A673 (cell line): Measurements from ENCODE around the gene IL17B. TPM values are rescaled to one million over a fixed set of nuclear protein-coding genes. Genes with fewer than 3 reads are reported as not detected.

Experiments used
- BruUV-seq: library from RNA; stranded (reverse); fragments of 400-500 nt; replicated peaks from 2 replicates; lab custom pipeline; 2021; lab: Mats Ljungman, UMichigan
- CTCF ChIA-PET: fragments of 300-600 bp; sonication (Branson Sonifier 250); formaldehyde crosslinking; loops from one replicate; lab custom pipeline; 2022; ENCODE audit warnings: antibody characterized with exemption; lab: Charles Lee
- POLR2A ChIA-PET: fragments of 300-600 bp; sonication (Branson Sonifier 250); formaldehyde crosslinking; loops from one replicate; lab custom pipeline; 2022; ENCODE audit warnings: antibody characterized with exemption; ENCODE audit not compliant: low non-redundant PET; lab: Charles Lee
- DNase-seq: peaks from one replicate; pipeline ENCODE4 v3.0.0-alpha.2; 2015; ENCODE audit warnings: low spot score
- H3K27ac ChIP-seq: fragments of 200-600 bp; sonication (generic); 2 replicates; pipeline ENCODE4 v1.5.1; 2016; ENCODE audit warnings: mixed run types, low read depth, mild to moderate bottlenecking, mixed read lengths, antibody characterized with exemption, low read length; ENCODE audit not compliant: poor library complexity, severe bottlenecking
- H3K27me3 ChIP-seq: fragments of 200-600 bp; sonication (generic); replicated peaks from 2 replicates; pipeline ENCODE4 v1.6.1; 2017; ENCODE audit warnings: mixed run types, low read depth, mild to moderate bottlenecking, mixed read lengths, antibody characterized with exemption, low read length; ENCODE audit not compliant: insufficient read depth, poor library complexity
- H3K36me3 ChIP-seq: fragments of 200-600 bp; sonication (generic); 2 replicates; pipeline ENCODE4 v1.6.1; 2016; ENCODE audit warnings: mixed run types, mild to moderate bottlenecking, mixed read lengths, antibody characterized with exemption, low read length; ENCODE audit not compliant: insufficient read depth, poor library complexity, severe bottlenecking
- H3K4me1 ChIP-seq: fragments of 200-600 bp; sonication (generic); 2 replicates; pipeline ENCODE4 v1.6.1; 2017; ENCODE audit warnings: mixed run types, mild to moderate bottlenecking, mixed read lengths, antibody characterized with exemption, low read length; ENCODE audit not compliant: insufficient read depth, poor library complexity, severe bottlenecking
- H3K4me3 ChIP-seq: fragments of 200-600 bp; sonication (generic); 2 replicates; pipeline ENCODE4 v1.5.1; 2016; ENCODE audit warnings: low read depth, mixed run types, mild to moderate bottlenecking, mixed read lengths, low read length; ENCODE audit not compliant: poor library complexity, severe bottlenecking
- H3K9me3 ChIP-seq: fragments of 200-600 bp; sonication (generic); 2 replicates; pipeline ENCODE4 v1.6.1; 2016; ENCODE audit warnings: mixed run types, low read depth, mild to moderate bottlenecking, mixed read lengths, antibody characterized with exemption, low read length; ENCODE audit not compliant: poor library complexity, severe bottlenecking
- CTCF ChIP-seq: fragments of 300-800, 200-600 bp; sonication (generic); conservative IDR thresholded peaks from 2 replicates; pipeline ENCODE4 v1.5.1; 2017; ENCODE audit warnings: low read depth, mild to moderate bottlenecking, antibody characterized with exemption, low read length, moderate library complexity, mixed read lengths
- EZH2 ChIP-seq: fragments of 200-600 bp; sonication (generic); IDR thresholded peaks from 2 replicates; pipeline ENCODE4 v1.6.1; 2017; ENCODE audit warnings: borderline replicate concordance, low read depth, mild to moderate bottlenecking, mixed read lengths, antibody characterized with exemption, low read length; ENCODE audit not compliant: poor library complexity, severe bottlenecking
- intact Hi-C: fragments of 100-400 bp; cut with micrococcal nuclease; formaldehyde crosslinking; loops from one replicate; pipeline ENCODE4 v1.10.0; 2022; ENCODE audit not compliant: unreplicated experiment
- total RNA-seq: library from RNA; stranded (reverse); gene quantifications from 2 replicates; pipeline ENCODE4 v1.2.3, GENCODE V29; 2021

The IL17B gene
- total RNA-seq, 1 experiment from 2014 or later, result not detected

GRCh38 chr5:149388498-149389190, 9.6 kb upstream of the IL17B start:
- DNase-seq, result no peak
- POLR2A ChIA-PET, result no interaction called here
- TF ChIP-seq CTCF (no peak), EZH2 (no peak)
- CTCF ChIA-PET, result no interaction called here
- Histone ChIP-seq H3K9me3 (no peaks in the 10 kb centered on the region), H3K4me3 (no peak overlapping the region), H3K36me3 (no peaks in the 10 kb centered on the region), H3K4me1 (no peaks in the 10 kb centered on the region), H3K27ac (no peak overlapping the region), H3K27me3 (peaks cover 5% of the 10 kb centered on the region)
- no TSS peak for BruUV-seq
- intact Hi-C loops, result no loop called here

DNA sequence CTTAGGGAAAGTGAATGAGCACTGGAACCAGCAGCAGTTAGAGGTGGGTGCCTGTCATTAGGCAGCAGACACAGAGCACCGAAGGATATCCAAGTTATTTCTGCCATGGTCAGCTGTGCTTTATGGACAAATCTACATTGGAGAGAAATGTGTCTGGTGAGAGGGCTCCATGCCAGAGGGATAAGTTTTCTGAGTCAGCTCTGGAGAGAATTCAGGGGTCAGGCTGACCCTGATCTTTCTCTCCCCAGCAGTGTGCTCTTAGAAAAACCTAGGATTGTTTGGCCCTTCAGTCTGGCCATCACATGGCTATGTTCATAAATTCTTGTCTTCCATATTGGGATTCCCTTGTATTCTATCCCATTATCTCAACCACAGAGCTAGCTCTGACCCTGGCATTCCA, 8.9 kb upstream of the IL17B start:
- no TSS peak for BruUV-seq
- Histone ChIP-seq H3K9me3 (no peaks in the 10 kb centered on the region), H3K4me3 (no peak overlapping the region), H3K4me1 (no peaks in the 10 kb centered on the region), H3K27ac (no peak overlapping the region), H3K36me3 (no peaks in the 10 kb centered on the region), H3K27me3 (peaks cover 5% of the 10 kb centered on the region)
- intact Hi-C loops, result no loop called here
- no peak for DNase-seq
- TF ChIP-seq EZH2 (no peak), CTCF (no peak)
- ChIA-PET POLR2A (no interaction called here), CTCF (no interaction called here)

GRCh38 chr5:149387081-149387631, 8.1 kb upstream of the IL17B start:
- no peak for DNase-seq
- CTCF ChIA-PET, result no interaction called here

More at GRCh38 chr5:149387081-149387631, 8.1 kb upstream of the IL17B start:
- intact Hi-C loops, result no loop called here
- TF ChIP-seq CTCF (no peak), EZH2 (no peak)
- no TSS peak for BruUV-seq
- Histone ChIP-seq H3K9me3 (no peaks in the 10 kb centered on the region), H3K4me3 (no peak overlapping the region), H3K4me1 (no peaks in the 10 kb centered on the region), H3K36me3 (no peaks in the 10 kb centered on the region), H3K27ac (no peak overlapping the region), H3K27me3 (peaks cover 5% of the 10 kb centered on the region)
- POLR2A ChIA-PET, result no interaction called here
